Thoracic aorta (tissue), 2 donors: ENCODE data around the gene PTPRJ. TPM values are rescaled to one million over a fixed set of nuclear protein-coding genes. Genes with fewer than 3 reads are reported as not detected.

Experiments used
- ATAC-seq: fragments of 150-250 bp; one replicate; pipeline ENCODE4 v1.8.0; 2017; ENCODE audit warnings: low read depth; ENCODE audit not compliant: insufficient number of reproducible peaks, low FRiP score
- DNase-seq: peaks from one replicate; pipeline ENCODE4 v3.0.0-alpha.2; 2020; ENCODE audit warnings: low spot score
- H3K27ac ChIP-seq, 2 donors: fragments of 200-600 bp; sonication (generic); 1 replicate in 1 of 2; 2 replicates in 1 of 2; pipeline ENCODE4 v1.5.1; 2016; ENCODE audit warnings: mild to moderate bottlenecking in 2 of 2, moderate library complexity in 2 of 2
- H3K27me3 ChIP-seq: fragments of 200-600 bp; sonication (generic); replicated peaks from 2 replicates; pipeline ENCODE4 v1.6.0; 2016; ENCODE audit warnings: mild to moderate bottlenecking; ENCODE audit not compliant: insufficient read depth
- H3K36me3 ChIP-seq: fragments of 200-600 bp; sonication (generic); one replicate; pipeline ENCODE4 v1.5.1; 2016
- H3K4me1 ChIP-seq, 2 donors: fragments of 200-600 bp; sonication (generic); 1 replicate in 1 of 2; 2 replicates in 1 of 2; pipeline versions ENCODE4 v1.5.1 to v1.6.0; 2016; ENCODE audit warnings: low read depth in 2 of 2, mild to moderate bottlenecking in 1 of 2; ENCODE audit not compliant: control insufficient read depth in 1 of 2
- H3K4me3 ChIP-seq: fragments of 200-600 bp; sonication (generic); 2 replicates; pipeline ENCODE4 v1.5.1; 2016; ENCODE audit warnings: mild to moderate bottlenecking
- H3K9me3 ChIP-seq: fragments of 200-600 bp; sonication (generic); 2 replicates; pipeline ENCODE4 v1.5.1; 2016
- CTCF ChIP-seq: fragments of 200-600 bp; sonication (generic); IDR thresholded peaks from one replicate; pipeline ENCODE4 v1.5.1; 2019; ENCODE audit warnings: antibody characterized with exemption
- total RNA-seq, 2 donors: library from RNA; depleted of rRNA; stranded (reverse); fragments of >200 nt; gene quantifications; one replicate each; pipeline versions ENCODE4 v1.1.0 to v1.2.3, GENCODE V29; 2016

PTPRJ gene
- total RNA-seq, 2 donors from 2014 or later, result 20.4 to 20.9 TPM

GRCh38 chr11:48054994-48055291, 74.6 kb downstream of the PTPRJ start:
- DNase-seq, result no peak
- ATAC-seq, result no peak
- TF ChIP-seq CTCF, result no peak
- no peak overlapping the region for H3K27ac ChIP-seq
- no peaks in the 10 kb centered on the region for H3K9me3 ChIP-seq
- peaks cover 6 to 35% of the 10 kb centered on the region in 2 donors for H3K4me1 ChIP-seq
- H3K36me3 ChIP-seq, result no peaks in the 10 kb centered on the region
- no peaks in the 10 kb centered on the region for H3K27me3 ChIP-seq
- no peak overlapping the region for H3K4me3 ChIP-seq

- no peak for ATAC-seq
- H3K9me3 ChIP-seq, result no peaks in the 10 kb centered on the region
- no peak overlapping the region for H3K4me3 ChIP-seq
- peaks cover 6 to 35% of the 10 kb centered on the region in 2 donors for H3K4me1 ChIP-seq
- no peak for TF ChIP-seq CTCF
- no peak overlapping the region for H3K27ac ChIP-seq
- no peaks in the 10 kb centered on the region for H3K36me3 ChIP-seq
- H3K27me3 ChIP-seq, result no peaks in the 10 kb centered on the region
- no peak for DNase-seq
Observed at GRCh38 chr11:48055292-48056132, 75.2 kb downstream of the PTPRJ start.

GRCh38 chr11:48056325-48057183, 76.2 kb downstream of the PTPRJ start:
- DNase-seq (no peak), ATAC-seq (no peak)
- Histone ChIP-seq H3K27ac (no peak overlapping the region), H3K4me1 (peaks cover 6 to 35% of the 10 kb centered on the region in 2 donors), H3K27me3 (no peaks in the 10 kb centered on the region), H3K36me3 (no peaks in the 10 kb centered on the region), H3K4me3 (no peak overlapping the region), H3K9me3 (no peaks in the 10 kb centered on the region)
- no peak for TF ChIP-seq CTCF

GRCh38 chr11:48058064-48058463, 77.7 kb downstream of the PTPRJ start:
- DNase-seq, result no peak

More at GRCh38 chr11:48058064-48058463, 77.7 kb downstream of the PTPRJ start:
- H3K27me3 ChIP-seq, result no peaks in the 10 kb centered on the region
- H3K4me3 ChIP-seq, result no peak overlapping the region
- H3K36me3 ChIP-seq, result no peaks in the 10 kb centered on the region
- no peak for ATAC-seq
- peaks cover 4 to 27% of the 10 kb centered on the region in 2 donors for H3K4me1 ChIP-seq
- TF ChIP-seq CTCF, result no peak
- no peaks in the 10 kb centered on the region for H3K9me3 ChIP-seq
- no peak overlapping the region for H3K27ac ChIP-seq
